ENCODE data around the gene CLCC1. TPM values are rescaled to one million over a fixed set of nuclear protein-coding genes. Genes with fewer than 3 reads are reported as not detected.
"Not testable (repeated sequence)": the region's sequence is repeated elsewhere in the genome, so short reads cannot be mapped to it uniquely, and the experiment has no call there.

The CLCC1 gene
- total and polyA plus RNA-seq, 4 donors, result 11.6 to 39.3 (median 15.3) TPM

GRCh38 chr1:109011335-109011734 is 48.1 kb upstream of the CLCC1 start:
- Histone ChIP-seq H3K9ac (ENCODE audit: low read depth in 1 of 2, low read length in 2 of 2) (no peak overlapping the region), H3K9me3 (ENCODE audit: control insufficient read depth in 4 of 4, low read length in 3 of 4) (no peaks in the 10 kb centered on the region), H3K27ac (ENCODE audit: low read depth in 1 of 2, low read length in 2 of 2) (no peak overlapping the region), H3K36me3 (ENCODE audit: control insufficient read depth in 4 of 4, insufficient read depth in 3 of 4, low read depth in 1 of 4, low read length in 3 of 4) (peaks cover 3 to 18% (median 12%) of the 10 kb centered on the region in 4 donors), H3K27me3 (ENCODE audit: control insufficient read depth in 4 of 4, insufficient read depth in 4 of 4, low read length in 3 of 4) (no peaks in the 10 kb centered on the region), H3K4me3 (ENCODE audit: low read depth in 1 of 3, low read length in 3 of 3) (no peak overlapping the region), H3K4me1 (ENCODE audit: control insufficient read depth in 4 of 4, insufficient read depth in 4 of 4, low read length in 3 of 4) (no peaks in the 10 kb centered on the region)
- TF ChIP-seq HNF4G (IDR thresholded peaks at IDR 0.05), result no peak
- TF ChIP-seq MAX (IDR thresholded peaks at IDR 0.05), result no peak
- TF ChIP-seq RAD21 (IDR thresholded peaks at IDR 0.05), result no peak
- WGBS, result 92% methylated on average over 7 of the region's 7 CpGs
- DNase-seq (ENCODE audit: low spot score), result no peak

GRCh38 chr1:108996622-108997021 is 33.3 kb upstream of the CLCC1 start:
- not testable (repeated sequence) for DNase-seq (ENCODE audit: low spot score); H3K4me3 ChIP-seq (ENCODE audit: low read depth in 1 of 3, low read length in 3 of 3); H3K27me3 ChIP-seq (ENCODE audit: control insufficient read depth in 4 of 4, insufficient read depth in 4 of 4, low read length in 3 of 4); H3K9me3 ChIP-seq (ENCODE audit: control insufficient read depth in 4 of 4, low read length in 3 of 4); H3K4me1 ChIP-seq (ENCODE audit: control insufficient read depth in 4 of 4, insufficient read depth in 4 of 4, low read length in 3 of 4); H3K9ac ChIP-seq (ENCODE audit: low read depth in 1 of 2, low read length in 2 of 2); H3K27ac ChIP-seq (ENCODE audit: low read depth in 1 of 2, low read length in 2 of 2)
- WGBS, result 96% methylated on average over 3 of the region's 3 CpGs
- peaks cover 1 to 25% (median 18%) of the 10 kb centered on the region in 4 donors for H3K36me3 ChIP-seq (ENCODE audit: control insufficient read depth in 4 of 4, insufficient read depth in 3 of 4, low read depth in 1 of 4, low read length in 3 of 4)

- Histone ChIP-seq H3K9ac (ENCODE audit: low read depth in 1 of 2, low read length in 2 of 2) (no peak overlapping the region), H3K27me3 (ENCODE audit: control insufficient read depth in 4 of 4, insufficient read depth in 4 of 4, low read length in 3 of 4) (no peaks in the 10 kb centered on the region), H3K27ac (ENCODE audit: low read depth in 1 of 2, low read length in 2 of 2) (no peak overlapping the region), H3K36me3 (ENCODE audit: control insufficient read depth in 4 of 4, insufficient read depth in 3 of 4, low read depth in 1 of 4, low read length in 3 of 4) (peaks cover 3 to 8% (median 4%) of the 10 kb centered on the region in 4 donors), H3K4me1 (ENCODE audit: control insufficient read depth in 4 of 4, insufficient read depth in 4 of 4, low read length in 3 of 4) (no peaks in the 10 kb centered on the region), H3K9me3 (ENCODE audit: control insufficient read depth in 4 of 4, low read length in 3 of 4) (no peaks in the 10 kb centered on the region), H3K4me3 (ENCODE audit: low read depth in 1 of 3, low read length in 3 of 3) (no peak overlapping the region)
- no peak for DNase-seq (ENCODE audit: low spot score)
- 94% methylated on average over 4 of the region's 4 CpGs for WGBS
- no peak for TF ChIP-seq SP1 (IDR thresholded peaks at IDR 0.05)
- TF ChIP-seq FOXA1 (IDR thresholded peaks at IDR 0.05), result no peak
Observed at GRCh38 chr1:108983114-108983513, 19.8 kb upstream of the CLCC1 start.

GRCh38 chr1:108976658-108977057 is 13.4 kb upstream of the CLCC1 start:
- H3K36me3 ChIP-seq (ENCODE audit: control insufficient read depth in 4 of 4, insufficient read depth in 3 of 4, low read depth in 1 of 4, low read length in 3 of 4), result peaks cover 1 to 14% (median 3%) of the 10 kb centered on the region in 4 donors
- no peak overlapping the region for H3K27ac ChIP-seq (ENCODE audit: low read depth in 1 of 2, low read length in 2 of 2)
- 91% methylated on average over 4 of the region's 4 CpGs for WGBS
- TF ChIP-seq ZBTB33 (IDR thresholded peaks at IDR 0.05) (no peak), GABPA (IDR thresholded peaks at IDR 0.05 in 1 of 2, conservative IDR thresholded peaks at IDR 0.05 in 1 of 2) (no peak), FOXA2 (IDR thresholded peaks at IDR 0.05) (no peak), CTCF (IDR thresholded peaks at IDR 0.05; ENCODE audit: low read depth, low read length, missing input control) (no peak), FOXA1 (IDR thresholded peaks at IDR 0.05) (no peak), TAF1 (conservative IDR thresholded peaks at IDR 0.05) (no peak), RAD21 (IDR thresholded peaks at IDR 0.05) (no peak), HNF4A (conservative IDR thresholded peaks at IDR 0.05) (no peak), JUND (IDR thresholded peaks at IDR 0.05) (no peak), ATF3 (IDR thresholded peaks at IDR 0.05) (no peak), REST (IDR thresholded peaks at IDR 0.05) (no peak), EGR1 (IDR thresholded peaks at IDR 0.05; ENCODE audit: low read depth in 2 of 2) (no peak), RXRA (IDR thresholded peaks at IDR 0.05) (no peak), MAX (IDR thresholded peaks at IDR 0.05) (no peak), YY1 (IDR thresholded peaks at IDR 0.05) (no peak), SP1 (IDR thresholded peaks at IDR 0.05) (no peak)

More at GRCh38 chr1:108976658-108977057, 13.4 kb upstream of the CLCC1 start:
- Histone ChIP-seq H3K4me3 (ENCODE audit: low read depth in 1 of 3, low read length in 3 of 3) (no peak overlapping the region), H3K9ac (ENCODE audit: low read depth in 1 of 2, low read length in 2 of 2) (no peak overlapping the region), H3K9me3 (ENCODE audit: control insufficient read depth in 4 of 4, low read length in 3 of 4) (no peaks in the 10 kb centered on the region), H3K27me3 (ENCODE audit: control insufficient read depth in 4 of 4, insufficient read depth in 4 of 4, low read length in 3 of 4) (no peaks in the 10 kb centered on the region), H3K4me1 (ENCODE audit: control insufficient read depth in 4 of 4, insufficient read depth in 4 of 4, low read length in 3 of 4) (no peaks in the 10 kb centered on the region)
- no peak for DNase-seq (ENCODE audit: low spot score)

All from liver (tissue), 9 donors.